CD4-positive, CD25-positive, alpha-beta regulatory T cell (primary cell): Measurements from ENCODE around the gene CFAP157. TPM values are rescaled to one million over a fixed set of nuclear protein-coding genes. Genes with fewer than 3 reads are reported as not detected.
A peak's percentile ranks its signal among the peaks of the same experiment; 100 is the strongest.

Source experiments
- ATAC-seq, 2 donors: fragments of 150-1000 bp; cut with Tn5 transposase; one replicate each; pipeline ENCODE4 v1.10.0; 2021; ENCODE audit warnings: low read depth in 2 of 2, moderate number of reproducible peaks in 2 of 2, moderate library complexity in 1 of 2
- DNase-seq, 3 donors: peaks; one replicate each; pipeline versions ENCODE4 v3.0.0 to v3.0.0-alpha.2; 2012 to 2022; ENCODE audit warnings: mixed read lengths in 1 of 3
- H3K27ac ChIP-seq: one replicate; pipeline ENCODE4 v1.7.0; 2013; ENCODE audit warnings: mild to moderate bottlenecking, low read length; ENCODE audit not compliant: insufficient read depth, poor library complexity, severe bottlenecking
- H3K27me3 ChIP-seq: one replicate; pipeline ENCODE4 v1.7.0; 2013; ENCODE audit warnings: low read length; ENCODE audit not compliant: control insufficient read depth, insufficient read depth
- H3K36me3 ChIP-seq: one replicate; pipeline ENCODE4 v1.7.0; 2013; ENCODE audit warnings: mild to moderate bottlenecking, low read length, moderate library complexity; ENCODE audit not compliant: control insufficient read depth, insufficient read depth
- H3K4me1 ChIP-seq: 2 replicates; pipeline ENCODE4 v1.7.0; 2013; ENCODE audit warnings: mild to moderate bottlenecking, low read length; ENCODE audit not compliant: insufficient read depth, control insufficient read depth, poor library complexity, severe bottlenecking
- H3K4me3 ChIP-seq: one replicate; pipeline ENCODE4 v1.7.0; 2013; ENCODE audit warnings: low read depth, mild to moderate bottlenecking, low read length, moderate library complexity
- H3K9me3 ChIP-seq, 2 experiments: 1 replicate in 1 of 2; 2 replicates in 1 of 2; pipeline ENCODE4 v1.7.0; 2013; ENCODE audit warnings: low read length in 2 of 2, mild to moderate bottlenecking in 1 of 2, moderate library complexity in 1 of 2; ENCODE audit not compliant: control insufficient read depth in 2 of 2
- H3K27ac Mint-ChIP-seq, 3 donors: one replicate each; pipeline ENCODE4 v1.8.0; 2020 to 2022; ENCODE audit warnings: mild to moderate bottlenecking in 3 of 3, mixed read lengths in 3 of 3, moderate library complexity in 2 of 3
- H3K27me3 Mint-ChIP-seq: one replicate; pipeline ENCODE4 v1.8.0; 2022; ENCODE audit warnings: mild to moderate bottlenecking, mixed read lengths
- H3K36me3 Mint-ChIP-seq: one replicate; pipeline ENCODE4 v1.8.0; 2020; ENCODE audit warnings: mixed read lengths
- H3K4me1 Mint-ChIP-seq, 4 donors: one replicate each; pipeline ENCODE4 v1.8.0; 2020 to 2022; ENCODE audit warnings: mixed read lengths in 4 of 4, mild to moderate bottlenecking in 1 of 4
- H3K4me3 Mint-ChIP-seq, 4 donors: one replicate each; pipeline ENCODE4 v1.8.0; 2020 to 2022; ENCODE audit warnings: mild to moderate bottlenecking in 4 of 4, mixed read lengths in 4 of 4, moderate library complexity in 3 of 4
- H3K9me3 Mint-ChIP-seq, 7 donors: one replicate each; pipeline ENCODE4 v1.8.0; 2020 to 2022; ENCODE audit warnings: mixed read lengths in 7 of 7, mild to moderate bottlenecking in 3 of 7, moderate library complexity in 2 of 7
- polyA plus RNA-seq, 4 donors: library from polyadenylated mRNA; unstranded; fragments of 300-500 nt; fragmentation: Illumina TruSeq; gene quantifications; one replicate each; pipeline ENCODE4 v1.2.3, GENCODE V29; 2021
- total RNA-seq: library from RNA; stranded (reverse); gene quantifications from one replicate; pipeline ENCODE4 v1.2.3, GENCODE V29; 2022

CFAP157 gene
- total and polyA plus RNA-seq, 5 donors from 2014 or later, result 0.20 to 0.57 (median 0.26) TPM; not detected in 1

DNA sequence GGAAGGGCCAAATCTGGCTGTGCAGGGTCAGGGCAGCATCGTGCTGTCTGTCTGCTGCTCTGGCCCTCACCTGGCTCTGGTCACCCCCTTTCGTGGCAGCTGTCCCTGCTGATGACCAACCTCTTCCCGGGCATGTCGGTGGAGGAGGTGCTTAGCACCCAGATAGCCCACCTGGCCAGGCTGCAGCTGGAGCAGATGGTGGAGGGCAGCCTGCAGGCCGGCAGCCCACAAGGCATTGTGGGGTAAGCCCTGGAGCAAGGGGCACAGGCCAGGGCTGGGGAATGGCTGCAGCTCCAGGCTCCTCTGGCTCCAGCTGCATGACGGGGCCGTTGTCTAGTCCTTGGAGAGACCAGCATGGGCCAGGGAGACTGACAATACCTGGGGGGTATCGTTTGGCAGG is 20.1 kb downstream of the CFAP157 start:
- Mint-ChIP-seq H3K9me3 (no peaks in the 10 kb centered on the region), H3K27me3 (no peaks in the 10 kb centered on the region), H3K4me1 (peaks cover 0 to 4% (median 0%) of the 10 kb centered on the region in 4 donors), H3K36me3 (no peaks in the 10 kb centered on the region), H3K4me3 (no peak overlapping the region), H3K27ac (no peak overlapping the region)
- H3K27me3 ChIP-seq, result no peaks in the 10 kb centered on the region
- H3K4me3 ChIP-seq, result no peak overlapping the region
- H3K27ac ChIP-seq, result no peak overlapping the region
- H3K4me1 ChIP-seq, result no peaks in the 10 kb centered on the region
- ATAC-seq (no peak), DNase-seq (no peak)
- H3K9me3 ChIP-seq, result no peaks in the 10 kb centered on the region
- H3K36me3 ChIP-seq, result no peaks in the 10 kb centered on the region

DNA sequence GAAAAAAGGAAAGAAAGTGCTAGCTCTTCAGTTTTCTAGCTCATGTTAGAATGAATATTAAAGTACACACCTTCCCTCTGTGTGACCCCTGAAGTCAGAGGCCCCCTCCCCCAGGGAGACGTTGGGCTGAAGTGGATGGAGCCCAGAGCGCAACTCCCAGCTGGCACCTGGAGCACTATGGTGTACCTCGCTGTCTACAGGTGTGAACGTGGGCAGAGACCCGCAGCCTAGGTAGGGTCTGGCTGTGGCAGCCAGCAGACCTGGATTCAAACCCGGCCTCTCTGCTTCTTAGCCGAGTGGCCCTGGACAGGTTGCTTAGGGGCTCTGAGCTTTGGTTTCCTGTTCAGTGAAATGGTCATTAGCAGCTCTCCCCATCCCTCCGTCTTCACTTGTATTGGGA is 22.0 kb downstream of the CFAP157 start:
- Histone ChIP-seq H3K27me3 (no peaks in the 10 kb centered on the region), H3K9me3 (no peaks in the 10 kb centered on the region), H3K27ac (no peak overlapping the region), H3K36me3 (peaks cover 2% of the 10 kb centered on the region), H3K4me1 (no peaks in the 10 kb centered on the region), H3K4me3 (no peak overlapping the region)
- H3K9me3 Mint-ChIP-seq, result no peaks in the 10 kb centered on the region
- no peaks in the 10 kb centered on the region for H3K36me3 Mint-ChIP-seq
- H3K4me3 Mint-ChIP-seq, result peak overlapping the region in 1 of 4 donors; percentile 44
- H3K4me1 Mint-ChIP-seq, result peaks cover 0 to 4% (median 3%) of the 10 kb centered on the region in 4 donors
- H3K27ac Mint-ChIP-seq, result no peak overlapping the region
- no peak for ATAC-seq
- H3K27me3 Mint-ChIP-seq, result no peaks in the 10 kb centered on the region
- DNase-seq, result no peak

GRCh38 chr9:127729522-127730256 is 22.9 kb downstream of the CFAP157 start:
- Histone ChIP-seq H3K4me1 (peaks cover 7% of the 10 kb centered on the region), H3K4me3 (no peak overlapping the region), H3K27me3 (no peaks in the 10 kb centered on the region), H3K27ac (no peak overlapping the region), H3K9me3 (no peaks in the 10 kb centered on the region), H3K36me3 (peaks cover 2% of the 10 kb centered on the region)
- Mint-ChIP-seq H3K4me1 (peaks cover 0 to 12% (median 7%) of the 10 kb centered on the region in 4 donors), H3K9me3 (no peaks in the 10 kb centered on the region), H3K27ac (no peak overlapping the region), H3K4me3 (peak overlapping the region in 1 of 4 donors; percentile 54), H3K27me3 (no peaks in the 10 kb centered on the region), H3K36me3 (no peaks in the 10 kb centered on the region)
- DNase-seq (no peak), ATAC-seq (no peak)

GRCh38 chr9:127730262-127730661 is 23.5 kb downstream of the CFAP157 start:
- no peak for ATAC-seq
- Histone ChIP-seq H3K9me3 (no peaks in the 10 kb centered on the region), H3K27ac (no peak overlapping the region), H3K27me3 (no peaks in the 10 kb centered on the region), H3K36me3 (peaks cover 2% of the 10 kb centered on the region), H3K4me1 (peaks cover 8% of the 10 kb centered on the region), H3K4me3 (no peak overlapping the region)
- no peak for DNase-seq
- no peak overlapping the region for H3K27ac Mint-ChIP-seq
- H3K4me1 Mint-ChIP-seq, result peaks cover 2 to 13% (median 7%) of the 10 kb centered on the region in 4 donors
- no peaks in the 10 kb centered on the region for H3K27me3 Mint-ChIP-seq
- no peaks in the 10 kb centered on the region for H3K9me3 Mint-ChIP-seq
- H3K36me3 Mint-ChIP-seq, result no peaks in the 10 kb centered on the region
- H3K4me3 Mint-ChIP-seq, result peak overlapping the region in 1 of 4 donors; percentile 54

DNA sequence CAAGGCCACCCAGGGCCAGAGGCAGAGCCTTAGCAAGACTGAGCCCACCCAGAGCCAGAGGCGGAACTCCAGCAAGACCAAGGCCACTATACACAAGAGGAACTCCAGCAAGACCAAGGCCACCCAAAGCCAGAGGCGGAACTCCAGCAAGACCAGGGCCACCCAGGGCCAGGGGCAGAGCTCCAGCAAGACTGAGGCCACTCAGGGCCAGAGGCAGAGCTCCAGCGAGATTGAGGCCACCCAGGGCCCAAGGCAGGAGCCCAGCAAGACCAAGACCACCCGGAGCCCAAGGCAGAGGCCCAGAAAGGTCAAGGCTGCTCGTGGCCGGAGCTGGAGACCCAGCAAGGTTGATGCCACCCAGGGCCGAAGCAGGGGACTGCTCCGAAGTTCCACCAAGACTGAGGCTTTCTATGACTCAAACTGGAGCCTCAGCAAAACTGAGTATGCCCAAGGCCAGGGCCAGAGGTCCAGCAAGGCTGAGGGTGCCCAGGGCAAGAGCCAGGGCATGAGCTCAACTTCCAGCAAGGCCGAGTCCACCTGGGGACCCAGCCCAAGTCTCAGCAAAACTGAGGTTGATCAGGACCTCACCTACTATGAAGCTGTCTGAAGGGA is 24.1 kb downstream of the CFAP157 start:
- Histone ChIP-seq H3K27ac (no peak overlapping the region), H3K27me3 (no peaks in the 10 kb centered on the region), H3K9me3 (no peaks in the 10 kb centered on the region), H3K4me3 (no peak overlapping the region), H3K36me3 (peaks cover 2% of the 10 kb centered on the region), H3K4me1 (peaks cover 15% of the 10 kb centered on the region)
- DNase-seq (no peak), ATAC-seq (no peak)
- Mint-ChIP-seq H3K27me3 (no peaks in the 10 kb centered on the region), H3K27ac (no peak overlapping the region), H3K4me3 (no peak overlapping the region), H3K9me3 (no peaks in the 10 kb centered on the region), H3K4me1 (peaks cover 3 to 18% (median 8%) of the 10 kb centered on the region in 4 donors), H3K36me3 (no peaks in the 10 kb centered on the region)

- Mint-ChIP-seq H3K4me1 (peaks cover 3 to 18% (median 8%) of the 10 kb centered on the region in 4 donors), H3K27me3 (no peaks in the 10 kb centered on the region), H3K9me3 (no peaks in the 10 kb centered on the region), H3K36me3 (no peaks in the 10 kb centered on the region), H3K4me3 (no peak overlapping the region), H3K27ac (peak overlapping the region in 1 of 3 donors; percentile 81)
- Histone ChIP-seq H3K4me1 (peaks cover 15% of the 10 kb centered on the region), H3K4me3 (no peak overlapping the region), H3K9me3 (no peaks in the 10 kb centered on the region), H3K27ac (no peak overlapping the region), H3K27me3 (no peaks in the 10 kb centered on the region), H3K36me3 (peaks cover 2% of the 10 kb centered on the region)
- ATAC-seq (no peak), DNase-seq (no peak)
Observed at GRCh38 chr9:127731938-127732337, 25.1 kb downstream of the CFAP157 start.

- Mint-ChIP-seq H3K27me3 (no peaks in the 10 kb centered on the region), H3K4me3 (peak overlapping the region in 1 of 4 donors; percentile 41), H3K36me3 (no peaks in the 10 kb centered on the region), H3K9me3 (no peaks in the 10 kb centered on the region), H3K4me1 (peaks cover 3 to 18% (median 8%) of the 10 kb centered on the region in 4 donors), H3K27ac (no peak overlapping the region)
- Histone ChIP-seq H3K4me3 (no peak overlapping the region), H3K9me3 (no peaks in the 10 kb centered on the region), H3K27me3 (no peaks in the 10 kb centered on the region), H3K27ac (no peak overlapping the region), H3K36me3 (peaks cover 2% of the 10 kb centered on the region), H3K4me1 (peaks cover 15% of the 10 kb centered on the region)
- ATAC-seq (no peak), DNase-seq (no peak)
Observed at GRCh38 chr9:127732444-127732843, 25.7 kb downstream of the CFAP157 start.
